Activated naive CD4-positive, alpha-beta T cell treated with anti-CD3 and anti-CD28 coated beads, Interleukin-2, amount 50 U/mL, for 16 hours (primary cell): Measurements from ENCODE around the gene PTHLH.
A peak's percentile ranks its signal among the peaks of the same experiment; 100 is the strongest.

Source experiments
- DNase-seq: peaks from one replicate; pipeline ENCODE4 v3.0.0-alpha.2; 2020

Gene PTHLH

GRCh38 chr12:27973487-27973890 is 956 bp upstream of the PTHLH start:
- DNase-seq: no peak

- DNase-seq: no peak
These were observed 927 bp downstream of the PTHLH start for GRCh38 chr12:27971606-27972005.

- DNase-seq: no peak
These were observed 1.4 kb downstream of the PTHLH start for GRCh38 chr12:27971121-27971489.

- no peak for DNase-seq
These were observed 2.0 kb downstream of the PTHLH start for GRCh38 chr12:27970401-27971120.

- peak; percentile 62 for DNase-seq
These were observed 2.7 kb downstream of the PTHLH start for GRCh38 chr12:27969624-27970400.

GRCh38 chr12:27968972-27969623 is 3.4 kb downstream of the PTHLH start:
- no peak for DNase-seq

GRCh38 chr12:27967551-27968054 is 4.9 kb downstream of the PTHLH start:
- no peak for DNase-seq

- DNase-seq: no peak
These were observed 5.7 kb downstream of the PTHLH start for GRCh38 chr12:27966870-27967269.

GRCh38 chr12:27965966-27966365 is 6.6 kb downstream of the PTHLH start:
- DNase-seq: no peak

GRCh38 chr12:27965411-27965810 is 7.1 kb downstream of the PTHLH start:
- no peak for DNase-seq

GRCh38 chr12:27964123-27964522 is 8.4 kb downstream of the PTHLH start:
- DNase-seq: no peak

- no peak for DNase-seq
These were observed 11.7 kb downstream of the PTHLH start for GRCh38 chr12:27960821-27961220.

GRCh38 chr12:27958675-27959074 is 13.9 kb downstream of the PTHLH start:
- DNase-seq: no peak

- DNase-seq: no peak
These were observed 15.2 kb downstream of the PTHLH start for GRCh38 chr12:27957366-27957765.

GRCh38 chr12:27953817-27954216 is 18.7 kb downstream of the PTHLH start:
- DNase-seq: no peak

GRCh38 chr12:27953348-27953747 is 19.2 kb downstream of the PTHLH start:
- DNase-seq: no peak

- DNase-seq: no peak
These were observed 20.0 kb downstream of the PTHLH start for GRCh38 chr12:27952510-27952909.

- DNase-seq: no peak
These were observed 20.6 kb downstream of the PTHLH start for GRCh38 chr12:27951898-27952297.

- DNase-seq: no peak
These were observed 26.1 kb downstream of the PTHLH start for GRCh38 chr12:27946421-27946820.

GRCh38 chr12:27940756-27941402 is 31.7 kb downstream of the PTHLH start:
- DNase-seq: peak; percentile 79

GRCh38 chr12:27940245-27940644 is 32.3 kb downstream of the PTHLH start:
- no peak for DNase-seq

GRCh38 chr12:27937768-27938167 is 34.8 kb downstream of the PTHLH start:
- DNase-seq: no peak

- DNase-seq: no peak
These were observed 36.3 kb downstream of the PTHLH start for GRCh38 chr12:27936196-27936595.
